H1 (cell line): ENCODE measurements around the gene RPS18. TPM values are rescaled to one million over a fixed set of nuclear protein-coding genes. Genes with fewer than 3 reads are reported as not detected.

Experiments
- CTCF ChIA-PET: fragments of 300-600 bp; sonication (Branson Sonifier 250); formaldehyde crosslinking; loops from one replicate; lab custom pipeline; 2021; ENCODE audit not compliant: partially characterized antibody; lab: Charles Lee
- POLR2A ChIA-PET: fragments of 300-600 bp; sonication (Branson Sonifier 250); formaldehyde crosslinking; loops from one replicate; lab custom pipeline; 2021; ENCODE audit warnings: inconsistent platforms; ENCODE audit not compliant: partially characterized antibody; lab: Charles Lee
- DNase-seq, 2 experiments: peaks; one replicate each; pipeline versions ENCODE4 v3.0.0 to v3.0.0-alpha.2; 2010 to 2022; ENCODE audit warnings: low spot score in 2 of 2, low read depth in 1 of 2, mixed read lengths in 1 of 2
- FAIRE-seq: peaks from 2 replicates; lab custom pipeline; 2011; peaks lifted over from hg19 to GRCh38; lab: Jason Lieb, UNC
- H2AFZ ChIP-seq: 2 replicates; pipeline ENCODE4 v1.8.1; 2012; ENCODE audit warnings: low read length, inconsistent platforms
- H2AK5ac ChIP-seq: 2 replicates; pipeline ENCODE4 v1.6.1; 2013; ENCODE audit warnings: low read depth, low read length
- H2BK120ac ChIP-seq: replicated peaks from 2 replicates; pipeline ENCODE3; 2013; ENCODE audit warnings: low read depth, low read length, inconsistent platforms
- H2BK12ac ChIP-seq: 2 replicates; pipeline ENCODE4 v1.6.1; 2013; ENCODE audit warnings: low read depth, low read length
- H2BK15ac ChIP-seq: 2 replicates; pipeline ENCODE4 v1.6.1; 2013; ENCODE audit warnings: low read length
- H2BK20ac ChIP-seq: 2 replicates; pipeline ENCODE4 v1.6.1; 2013; ENCODE audit warnings: low read length
- H2BK5ac ChIP-seq: 2 replicates; pipeline ENCODE4 v1.6.1; 2013; ENCODE audit warnings: low read depth, low read length
- H3K14ac ChIP-seq: 2 replicates; pipeline ENCODE4 v1.6.1; 2013; ENCODE audit warnings: inconsistent platforms; ENCODE audit not compliant: insufficient read length
- H3K18ac ChIP-seq: 2 replicates; pipeline ENCODE4 v1.6.1; 2013; ENCODE audit warnings: low read length; ENCODE audit errors: extremely low read depth
- H3K23ac ChIP-seq: 2 replicates; pipeline ENCODE4 v1.6.1; 2013; ENCODE audit warnings: inconsistent platforms; ENCODE audit not compliant: insufficient read length
- H3K23me2 ChIP-seq: 2 replicates; pipeline ENCODE4 v1.6.1; 2013; ENCODE audit warnings: low read depth, low read length
- H3K27ac ChIP-seq: 2 replicates; pipeline ENCODE4 v1.6.1; 2011; ENCODE audit warnings: low read depth, low read length, inconsistent platforms
- H3K27me3 ChIP-seq, 4 experiments: replicated peaks in 1 of 4; 1 replicate in 1 of 4; 2 replicates in 3 of 4; pipeline versions ENCODE4 v1.6.1 to v1.8.1; 2011 to 2013; ENCODE audit warnings: low read length in 3 of 4, mild to moderate bottlenecking in 3 of 4, inconsistent platforms in 2 of 4, mixed read lengths in 2 of 4, moderate library complexity in 1 of 4; ENCODE audit not compliant: control insufficient read depth in 3 of 4, insufficient read depth in 3 of 4; ENCODE audit errors: extremely low read depth in 1 of 4
- H3K36me3 ChIP-seq, 4 experiments: 2 replicates each; pipeline versions ENCODE4 v1.6.1 to v1.8.1; 2011 to 2013; ENCODE audit warnings: mild to moderate bottlenecking in 4 of 4, low read length in 3 of 4, moderate library complexity in 2 of 4, control low read depth in 1 of 4, inconsistent platforms in 1 of 4; ENCODE audit not compliant: insufficient read depth in 4 of 4, control insufficient read depth in 2 of 4
- H3K4ac ChIP-seq: replicated peaks from 2 replicates; pipeline ENCODE3; 2013; ENCODE audit warnings: low read length, low read depth, mixed read lengths, inconsistent platforms; ENCODE audit not compliant: insufficient read length
- H3K4me1 ChIP-seq, 4 experiments: replicated peaks in 1 of 4; 1 replicate in 1 of 4; 2 replicates in 3 of 4; pipeline versions ENCODE4 v1.6.1 to v1.8.1; 2011 to 2013; ENCODE audit warnings: low read length in 3 of 4, inconsistent platforms in 2 of 4, mixed read lengths in 1 of 4; ENCODE audit not compliant: insufficient read depth in 4 of 4, control insufficient read depth in 3 of 4
- H3K4me2 ChIP-seq, 2 experiments: 2 replicates each; pipeline versions ENCODE4 v1.6.1 to v1.8.1; 2011 to 2013; ENCODE audit warnings: low read depth in 2 of 2, low read length in 2 of 2, control low read depth in 1 of 2, inconsistent platforms in 1 of 2, mild to moderate bottlenecking in 1 of 2; ENCODE audit not compliant: insufficient read depth in 1 of 2
- H3K4me3 ChIP-seq, 4 experiments: fragments of 200-600, 300-600 bp in 1 of 4; sonication (generic), shearing (Covaris generic), sonication (Bioruptor Twin) in 1 of 4; 2 replicates each; pipeline versions ENCODE4 v1.5.1 to v1.8.1; 2011 to 2016; ENCODE audit warnings: low read length in 4 of 4, low read depth in 3 of 4, control low read depth in 2 of 4, inconsistent platforms in 2 of 4, mild to moderate bottlenecking in 2 of 4, mixed read lengths in 1 of 4, moderate library complexity in 1 of 4; ENCODE audit not compliant: insufficient read depth in 2 of 4; ENCODE audit errors: extremely low read depth in 1 of 4
- H3K56ac ChIP-seq: replicated peaks from 2 replicates; pipeline ENCODE3; 2013; ENCODE audit warnings: low read depth, mild to moderate bottlenecking, mixed read lengths, low read length, inconsistent platforms; ENCODE audit not compliant: insufficient read length
- H3K79me1 ChIP-seq: 2 replicates; pipeline ENCODE4 v1.6.1; 2013; ENCODE audit warnings: low read depth, low read length, control low read depth
- H3K79me2 ChIP-seq, 2 experiments: 2 replicates each; pipeline versions ENCODE4 v1.6.1 to v1.8.1; 2012 to 2013; ENCODE audit warnings: low read length in 2 of 2, mild to moderate bottlenecking in 2 of 2, inconsistent platforms in 1 of 2; ENCODE audit not compliant: insufficient read depth in 2 of 2, control insufficient read depth in 1 of 2
- H3K9ac ChIP-seq, 4 experiments: replicated peaks in 1 of 4; 1 replicate in 1 of 4; 2 replicates in 3 of 4; pipeline versions ENCODE4 v1.6.1 to v1.8.1; 2011 to 2013; ENCODE audit warnings: low read depth in 3 of 4, low read length in 3 of 4, control low read depth in 2 of 4, mild to moderate bottlenecking in 2 of 4, moderate library complexity in 2 of 4, inconsistent platforms in 1 of 4; ENCODE audit errors: extremely low read depth in 1 of 4
- H3K9me3 ChIP-seq, 2 experiments: 2 replicates each; pipeline versions ENCODE4 v1.6.1 to v1.8.1; 2012 to 2013; ENCODE audit warnings: mild to moderate bottlenecking in 2 of 2, moderate library complexity in 2 of 2, control low read depth in 1 of 2, inconsistent platforms in 1 of 2, low read depth in 1 of 2, low read length in 1 of 2, mixed read lengths in 1 of 2; ENCODE audit not compliant: insufficient read depth in 2 of 2
- H4K20me1 ChIP-seq, 2 experiments: replicated peaks in 1 of 2; 2 replicates each; pipeline versions ENCODE3 to v1.8.1; 2011 to 2013; ENCODE audit warnings: inconsistent platforms in 2 of 2, low read length in 2 of 2, mild to moderate bottlenecking in 1 of 2; ENCODE audit not compliant: insufficient read depth in 2 of 2, control insufficient read depth in 1 of 2
- H4K5ac ChIP-seq: 2 replicates; pipeline ENCODE4 v1.6.1; 2013; ENCODE audit warnings: low read length, low read depth, mixed read lengths, inconsistent platforms; ENCODE audit not compliant: insufficient read length
- H4K8ac ChIP-seq: 2 replicates; pipeline ENCODE4 v1.8.0; 2013; ENCODE audit warnings: mild to moderate bottlenecking, moderate library complexity, low read length, inconsistent platforms; ENCODE audit not compliant: insufficient read depth; ENCODE audit errors: extremely low read depth
- H4K91ac ChIP-seq: replicated peaks from 2 replicates; pipeline ENCODE3; 2013; ENCODE audit warnings: low read length, mixed read lengths, inconsistent platforms; ENCODE audit not compliant: insufficient read length
- BCL11A ChIP-seq, 2 experiments: IDR thresholded peaks; one replicate each; pipeline ENCODE4 v1.6.1; 2011; ENCODE audit warnings: low read depth in 2 of 2, low read length in 2 of 2, mild to moderate bottlenecking in 2 of 2
- GABPA ChIP-seq: IDR thresholded peaks from 2 replicates; pipeline ENCODE4 v1.6.1; 2011; ENCODE audit warnings: mild to moderate bottlenecking, low read length, moderate library complexity, borderline replicate concordance; ENCODE audit not compliant: insufficient read depth
- KDM5A ChIP-seq: fragments of 200-600 bp; IDR thresholded peaks from 2 replicates; pipeline ENCODE4 v1.7.1; 2012; ENCODE audit warnings: mild to moderate bottlenecking, low read length, inconsistent platforms, mixed read lengths
- PHF8 ChIP-seq: fragments of 200-600 bp; sonication (generic); conservative IDR thresholded peaks from 2 replicates; pipeline ENCODE4 v1.7.1; 2012; ENCODE audit warnings: low read depth, mild to moderate bottlenecking, inconsistent platforms, low read length, moderate library complexity
- SUZ12 ChIP-seq: fragments of 200-600 bp; sonication (generic); IDR thresholded peaks from 2 replicates; pipeline ENCODE4 v1.6.1; 2012; ENCODE audit warnings: mild to moderate bottlenecking, inconsistent platforms, low read length, moderate library complexity, mixed read lengths
- WGBS, 2 experiments: shearing (Covaris generic) in 1 of 2; methylation state at CpG; one replicate each; pipeline versions ENCODE4 v1.1.6 to v1.1.7; 2013 to 2015; ENCODE audit warnings: low lambda C conversion rate in 2 of 2, mixed read lengths in 2 of 2, inconsistent platforms in 1 of 2, low coverage in 1 of 2, missing lambda C conversion rate in 1 of 2; ENCODE audit not compliant: insufficient replicate concordance in 2 of 2, insufficient coverage in 1 of 2, insufficient read length in 1 of 2; ENCODE audit errors: extremely low coverage in 1 of 2, missing lambda C conversion rate in 1 of 2; 5-methylcytosine and 5-hydroxymethylcytosine counted together
- polyA plus RNA-seq, 7 experiments: library from polyadenylated mRNA; depleted of rRNA in 3 of 7; stranded (reverse) in 5 of 7; unstranded in 2 of 7; fragments of >200 nt in 5 of 7; fragments of 200-250 nt in 2 of 7; gene quantifications; 1 replicate in 5 of 7; 2 replicates in 1 of 7; 4 replicates in 1 of 7; pipeline versions ENCODE4 v1.2.1 to v1.2.3, GENCODE V29; 2011 to 2013; ENCODE audit warnings: missing spikeins in 2 of 7, mixed read lengths in 2 of 7
- total RNA-seq: library from RNA; stranded (reverse); fragmentation: NEBNext Ultra II Directional; extraction: Animal tissue kit (Norgen Biotek cat#: 25700); gene quantifications from 2 replicates; pipeline ENCODE4 v1.2.1, GENCODE V29; 2021

Gene RPS18
- total and polyA plus RNA-seq, 2 of the 8 experiments (the other 6 are each of a cell fraction or from before 2014, with no cell fraction given) = 2,796 to 7,099 TPM

- Histone ChIP-seq H4K20me1 (peaks cover 0 to 6% of the 10 kb centered on the region in 2 experiments), H3K9me3 (no peaks in the 10 kb centered on the region; a peak in 1 of 4 replicates), H4K91ac (no peak overlapping the region), H3K9ac (peak overlapping the region; percentile 74 to 85 (median 80)), H3K79me1 (peaks cover 8% of the 10 kb centered on the region; the same call in 1 of the 2 replicates), H2BK12ac (no peak overlapping the region), H2BK20ac (no peak overlapping the region), H3K79me2 (peaks cover 4 to 31% of the 10 kb centered on the region in 2 experiments; a peak in 3 of 4 replicates), H3K4me1 (peaks cover 0 to 11% (median 5%) of the 10 kb centered on the region in 4 experiments; a peak in 5 of 7 replicates), H3K23me2 (peaks cover 8% of the 10 kb centered on the region; the same call in 1 of the 2 replicates), H4K5ac (no peak overlapping the region), H3K36me3 (peaks cover 17 to 34% (median 30%) of the 10 kb centered on the region in 4 experiments), H2AK5ac (no peak overlapping the region), H3K56ac (no peak overlapping the region), H3K27me3 (no peaks in the 10 kb centered on the region), H2BK15ac (no peak overlapping the region), H3K4ac (no peak overlapping the region), H3K4me2 (peak overlapping the region; percentile 76 to 92), H3K4me3 (peak overlapping the region; percentile 74 to 97 (median 84)), H3K14ac (no peak overlapping the region), H3K18ac (no peak overlapping the region), H3K23ac (no peak overlapping the region), H3K27ac (peak overlapping the region; percentile 37; the same call in 1 of the 2 replicates), H4K8ac (0 out of 2 replicates have a peak overlapping the region, but pooled peaks have one; percentile 90), H2BK5ac (no peak overlapping the region), H2BK120ac (no peak overlapping the region), H2AFZ (no peak overlapping the region)
- 7% methylated on average over 14 of the region's 14 CpGs; no CpG with 5 or more reads in 1 of the 2 experiments for WGBS, 2 experiments
- CTCF ChIA-PET = interaction anchor here (0.5 to 7.2 kb wide), 5 partner anchors 8 to 117 kb away, joined by 3 to 81 read pairs (median 4); partner anchors contain the start of genes B3GALT4 and RGL2
- no peak for TF ChIP-seq GABPA
- no peak for TF ChIP-seq BCL11A (IDR thresholded peaks at IDR 0.05; ENCODE audit: low read depth in 2 of 2, low read length in 2 of 2)
- 0 out of 2 replicates have a peak, but pooled peaks have one; percentile 22 for TF ChIP-seq PHF8
- TF ChIP-seq SUZ12 = no peak
- TF ChIP-seq KDM5A = 0 out of 2 replicates have a peak, but pooled peaks have one; percentile 30
- POLR2A ChIA-PET = interaction anchor here (0.6 to 16.7 kb wide), 12 partner anchors 9 to 318 kb away, joined by 3 to 337 read pairs (median 4); partner anchors contain the start of genes B3GALT4, RGL2, RPS18 and TAPBP
- no peak for FAIRE-seq
- no peak for DNase-seq
Measured at GRCh38 chr6:33289784-33290315, 18.0 kb downstream of the RPS18 start.
